Measurements from ENCODE around the gene ZNF805.
"Not testable (repeated sequence)": the region's sequence is repeated elsewhere in the genome, so short reads cannot be mapped to it uniquely, and the experiment has no call there.

The ZNF805 gene

DNA sequence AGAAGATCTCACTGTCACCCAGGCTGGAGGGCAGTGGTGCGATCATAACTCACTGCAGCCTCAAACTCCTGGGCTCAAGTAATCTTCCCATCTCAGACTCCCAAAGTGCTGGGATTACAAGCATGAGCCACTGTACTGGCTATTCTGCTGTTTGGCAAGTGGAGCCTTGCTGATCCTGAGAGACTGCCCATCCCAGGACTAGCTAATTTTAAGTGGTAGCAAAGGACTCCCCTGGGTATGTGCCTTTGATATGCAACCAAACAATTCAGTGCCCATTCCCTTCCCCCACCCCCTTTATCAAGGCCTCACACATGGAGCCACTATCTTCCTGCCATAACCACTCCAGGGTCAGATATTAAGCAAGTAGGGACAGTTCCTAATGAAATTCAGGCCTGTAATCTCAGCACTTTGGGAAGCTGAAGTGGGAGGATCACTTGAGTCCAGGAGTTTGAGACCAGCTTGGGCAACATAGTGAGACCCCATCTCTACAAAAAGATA, 22.9 kb downstream of the ZNF805 start:
- peaks cover 4 to 6% of the 10 kb centered on the region in 2 donors for H3K36me3 ChIP-seq (ENCODE audit: control insufficient read depth in 2 of 2, insufficient read depth in 2 of 2, low read length in 2 of 2)
- H3K9ac ChIP-seq (ENCODE audit: low read depth in 1 of 2, low read length in 2 of 2): no peak overlapping the region
- no peak overlapping the region for H3K4me3 ChIP-seq (ENCODE audit: low read length in 2 of 2)
- H3K27ac ChIP-seq (ENCODE audit: low read depth in 2 of 2, low read length in 2 of 2): no peak overlapping the region
- H3K27me3 ChIP-seq (ENCODE audit: control insufficient read depth in 2 of 2, insufficient read depth in 2 of 2, low read length in 2 of 2): no peaks in the 10 kb centered on the region
- no peaks in the 10 kb centered on the region for H3K4me1 ChIP-seq (ENCODE audit: control insufficient read depth in 2 of 2, insufficient read depth in 2 of 2, low read length in 2 of 2)
- no peaks in the 10 kb centered on the region for H3K9me3 ChIP-seq (ENCODE audit: control insufficient read depth in 2 of 2, low read length in 2 of 2)

DNA sequence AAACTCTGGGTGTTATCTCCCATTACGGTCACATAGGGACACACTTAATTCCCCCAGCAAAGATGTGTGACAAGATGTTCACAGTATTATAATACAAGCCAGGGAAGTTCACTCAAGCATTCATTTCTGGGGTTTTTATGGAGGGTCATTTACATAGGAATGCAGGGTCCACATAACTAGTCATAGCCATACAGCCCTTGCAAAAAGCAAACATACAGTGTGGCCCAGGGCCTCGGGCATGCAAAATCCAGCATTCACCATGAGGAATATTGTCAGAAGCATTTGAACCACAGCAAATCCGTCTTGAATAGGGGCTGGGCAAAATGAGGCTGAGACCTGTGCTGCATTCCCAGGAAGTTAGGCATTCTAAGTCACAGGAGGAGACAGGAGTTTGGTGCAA, 26.9 kb downstream of the ZNF805 start:
- Histone ChIP-seq H3K4me3 (ENCODE audit: low read length in 2 of 2) (no peak overlapping the region), H3K27ac (ENCODE audit: low read depth in 2 of 2, low read length in 2 of 2) (no peak overlapping the region), H3K27me3 (ENCODE audit: control insufficient read depth in 2 of 2, insufficient read depth in 2 of 2, low read length in 2 of 2) (no peaks in the 10 kb centered on the region), H3K9me3 (ENCODE audit: control insufficient read depth in 2 of 2, low read length in 2 of 2) (no peaks in the 10 kb centered on the region), H3K36me3 (ENCODE audit: control insufficient read depth in 2 of 2, insufficient read depth in 2 of 2, low read length in 2 of 2) (no peaks in the 10 kb centered on the region), H3K9ac (ENCODE audit: low read depth in 1 of 2, low read length in 2 of 2) (no peak overlapping the region), H3K4me1 (ENCODE audit: control insufficient read depth in 2 of 2, insufficient read depth in 2 of 2, low read length in 2 of 2) (no peaks in the 10 kb centered on the region)

DNA sequence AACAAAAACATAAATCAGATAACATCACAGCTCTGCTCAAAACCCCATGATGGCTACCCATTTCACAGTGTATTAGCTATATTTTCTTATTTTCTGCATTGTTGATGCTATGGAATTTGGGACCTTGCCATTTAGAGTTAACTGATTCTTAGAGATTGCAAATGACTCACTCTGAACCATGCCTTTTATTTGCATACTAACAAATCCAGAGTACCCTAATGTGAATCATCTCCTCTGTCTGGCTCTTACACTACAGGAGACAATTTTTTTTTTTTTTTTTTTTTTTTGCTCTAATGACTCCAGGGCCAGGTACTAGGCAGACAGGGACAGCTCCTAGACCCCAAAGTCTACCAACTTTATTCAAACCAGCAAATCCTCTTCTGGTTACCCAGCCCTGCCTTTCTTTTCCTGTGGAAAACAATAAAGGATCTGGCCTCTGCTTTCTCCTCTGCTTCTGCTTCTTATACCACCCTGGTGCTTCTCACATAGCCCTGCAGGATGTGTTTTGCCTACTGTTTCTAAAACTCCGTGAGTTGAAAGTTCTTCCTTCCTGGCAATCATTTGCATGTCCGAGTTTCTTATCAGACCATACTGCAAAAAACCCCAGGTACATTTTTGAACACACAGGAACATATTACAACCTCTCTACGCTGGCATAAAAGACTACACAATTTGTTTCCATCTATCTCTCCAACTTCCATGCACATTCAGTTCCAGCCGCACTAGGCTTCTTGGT, 29.3 kb downstream of the ZNF805 start:
- Histone ChIP-seq H3K4me1 (ENCODE audit: control insufficient read depth in 2 of 2, insufficient read depth in 2 of 2, low read length in 2 of 2) (no peaks in the 10 kb centered on the region), H3K4me3 (ENCODE audit: low read length in 2 of 2) (no peak overlapping the region), H3K27ac (ENCODE audit: low read depth in 2 of 2, low read length in 2 of 2) (no peak overlapping the region), H3K36me3 (ENCODE audit: control insufficient read depth in 2 of 2, insufficient read depth in 2 of 2, low read length in 2 of 2) (no peaks in the 10 kb centered on the region), H3K9me3 (ENCODE audit: control insufficient read depth in 2 of 2, low read length in 2 of 2) (no peaks in the 10 kb centered on the region), H3K27me3 (ENCODE audit: control insufficient read depth in 2 of 2, insufficient read depth in 2 of 2, low read length in 2 of 2) (no peaks in the 10 kb centered on the region), H3K9ac (ENCODE audit: low read depth in 1 of 2, low read length in 2 of 2) (peak overlapping the region in 1 of 2 donors; percentile 3)

DNA sequence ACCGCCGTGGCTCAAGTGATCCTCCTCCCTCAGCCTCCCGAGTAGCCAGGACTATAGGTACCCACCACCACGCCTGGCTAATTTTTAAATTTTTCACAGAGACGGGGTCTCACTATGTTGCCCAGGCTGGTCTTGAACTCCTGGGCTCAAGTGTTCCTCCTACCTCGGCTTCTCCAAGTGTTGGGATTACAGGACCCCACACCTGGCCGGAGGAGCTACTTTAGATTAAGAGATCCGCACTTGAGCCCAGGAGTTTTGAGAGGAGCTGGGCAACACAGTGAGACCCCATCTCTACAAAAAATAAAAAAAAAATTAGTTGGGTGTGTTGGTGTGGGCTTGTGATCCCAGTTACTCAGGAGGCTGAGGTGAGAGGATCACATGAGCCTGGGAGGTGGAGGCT, 30.8 kb downstream of the ZNF805 start:
- Histone ChIP-seq H3K9ac (ENCODE audit: low read depth in 1 of 2, low read length in 2 of 2) (no peak overlapping the region), H3K36me3 (ENCODE audit: control insufficient read depth in 2 of 2, insufficient read depth in 2 of 2, low read length in 2 of 2) (peaks cover 0 to 2% of the 10 kb centered on the region in 2 donors), H3K4me3 (ENCODE audit: low read length in 2 of 2) (no peak overlapping the region), H3K9me3 (ENCODE audit: control insufficient read depth in 2 of 2, low read length in 2 of 2) (no peaks in the 10 kb centered on the region), H3K4me1 (ENCODE audit: control insufficient read depth in 2 of 2, insufficient read depth in 2 of 2, low read length in 2 of 2) (no peaks in the 10 kb centered on the region), H3K27me3 (ENCODE audit: control insufficient read depth in 2 of 2, insufficient read depth in 2 of 2, low read length in 2 of 2) (no peaks in the 10 kb centered on the region), H3K27ac (ENCODE audit: low read depth in 2 of 2, low read length in 2 of 2) (no peak overlapping the region)

DNA sequence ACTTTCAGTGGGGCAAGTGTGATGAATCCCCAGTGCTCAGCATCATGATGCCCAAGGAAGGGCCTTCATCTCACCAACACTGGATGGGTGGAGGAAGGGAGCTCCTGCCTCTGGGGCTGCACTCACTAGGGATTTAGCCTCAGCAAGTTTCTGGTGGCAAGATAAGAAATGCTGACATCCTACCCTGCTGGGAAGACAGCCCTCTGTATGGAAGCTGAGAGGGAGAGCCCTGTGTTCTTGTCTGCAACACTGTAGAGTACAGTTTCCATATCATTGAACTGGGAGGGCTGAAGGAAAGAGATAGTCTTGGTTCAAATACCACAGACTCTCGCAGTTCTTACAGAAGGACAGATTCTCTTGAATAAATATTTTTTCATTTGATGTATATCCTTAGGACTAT, 32.6 kb downstream of the ZNF805 start:
- peaks cover 0 to 2% of the 10 kb centered on the region in 2 donors for H3K36me3 ChIP-seq (ENCODE audit: control insufficient read depth in 2 of 2, insufficient read depth in 2 of 2, low read length in 2 of 2)
- no peak overlapping the region for H3K4me3 ChIP-seq (ENCODE audit: low read length in 2 of 2)
- H3K27ac ChIP-seq (ENCODE audit: low read depth in 2 of 2, low read length in 2 of 2): no peak overlapping the region
- H3K4me1 ChIP-seq (ENCODE audit: control insufficient read depth in 2 of 2, insufficient read depth in 2 of 2, low read length in 2 of 2): no peaks in the 10 kb centered on the region
- H3K9ac ChIP-seq (ENCODE audit: low read depth in 1 of 2, low read length in 2 of 2): no peak overlapping the region
- no peaks in the 10 kb centered on the region for H3K27me3 ChIP-seq (ENCODE audit: control insufficient read depth in 2 of 2, insufficient read depth in 2 of 2, low read length in 2 of 2)
- no peaks in the 10 kb centered on the region for H3K9me3 ChIP-seq (ENCODE audit: control insufficient read depth in 2 of 2, low read length in 2 of 2)

DNA sequence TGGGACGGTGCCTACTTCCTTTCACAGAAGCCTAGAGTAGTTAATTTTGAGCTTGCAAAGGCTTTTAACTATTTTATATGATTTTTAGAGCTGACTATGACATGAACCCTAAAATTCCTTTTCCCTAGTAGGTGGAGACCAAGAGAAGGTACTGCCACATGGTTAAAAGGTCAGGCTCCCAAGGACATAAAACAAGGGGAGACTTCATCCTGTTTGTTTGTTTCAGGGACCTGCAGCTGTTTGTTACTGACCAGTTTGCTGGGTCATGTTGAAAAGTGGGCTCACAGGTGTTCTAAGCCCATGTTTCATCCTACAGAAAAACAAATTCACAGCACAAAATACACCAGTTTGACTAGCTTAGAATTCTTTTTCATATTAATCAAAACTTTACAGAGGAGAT, 36.0 kb downstream of the ZNF805 start:
- Histone ChIP-seq H3K9me3 (ENCODE audit: control insufficient read depth in 2 of 2, low read length in 2 of 2) (no peaks in the 10 kb centered on the region), H3K27ac (ENCODE audit: low read depth in 2 of 2, low read length in 2 of 2) (no peak overlapping the region), H3K4me1 (ENCODE audit: control insufficient read depth in 2 of 2, insufficient read depth in 2 of 2, low read length in 2 of 2) (peaks cover 7 to 10% of the 10 kb centered on the region in 2 donors), H3K4me3 (ENCODE audit: low read length in 2 of 2) (no peak overlapping the region), H3K27me3 (ENCODE audit: control insufficient read depth in 2 of 2, insufficient read depth in 2 of 2, low read length in 2 of 2) (no peaks in the 10 kb centered on the region), H3K36me3 (ENCODE audit: control insufficient read depth in 2 of 2, insufficient read depth in 2 of 2, low read length in 2 of 2) (peaks cover 0 to 2% of the 10 kb centered on the region in 2 donors), H3K9ac (ENCODE audit: low read depth in 1 of 2, low read length in 2 of 2) (no peak overlapping the region)

DNA sequence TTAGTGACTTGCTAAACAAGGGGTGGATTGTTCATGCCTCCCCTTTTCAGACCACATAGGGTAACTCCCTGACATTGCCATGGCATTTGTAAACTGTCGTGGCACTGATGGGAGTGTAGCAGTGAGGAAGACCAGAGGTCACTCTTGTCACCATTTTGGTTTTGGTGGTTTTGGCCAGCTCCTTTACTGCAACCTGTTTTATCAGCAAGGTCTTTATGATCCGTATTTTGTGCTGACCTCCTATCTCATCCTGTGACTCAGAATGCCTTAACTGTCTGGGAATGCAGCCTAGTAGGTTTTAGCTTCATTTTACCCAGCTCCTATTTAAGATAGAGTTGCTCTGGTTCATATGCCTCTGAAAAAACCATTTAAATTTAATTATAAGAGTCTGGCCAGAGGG, 38.0 kb downstream of the ZNF805 start:
- not testable (repeated sequence) for H3K36me3 ChIP-seq (ENCODE audit: control insufficient read depth in 2 of 2, insufficient read depth in 2 of 2, low read length in 2 of 2); H3K9ac ChIP-seq (ENCODE audit: low read depth in 1 of 2, low read length in 2 of 2); H3K27me3 ChIP-seq (ENCODE audit: control insufficient read depth in 2 of 2, insufficient read depth in 2 of 2, low read length in 2 of 2); H3K4me3 ChIP-seq (ENCODE audit: low read length in 2 of 2); H3K27ac ChIP-seq (ENCODE audit: low read depth in 2 of 2, low read length in 2 of 2); H3K9me3 ChIP-seq (ENCODE audit: control insufficient read depth in 2 of 2, low read length in 2 of 2)
- H3K4me1 ChIP-seq (ENCODE audit: control insufficient read depth in 2 of 2, insufficient read depth in 2 of 2, low read length in 2 of 2): peaks cover 11 to 22% of the 10 kb centered on the region in 2 donors

DNA sequence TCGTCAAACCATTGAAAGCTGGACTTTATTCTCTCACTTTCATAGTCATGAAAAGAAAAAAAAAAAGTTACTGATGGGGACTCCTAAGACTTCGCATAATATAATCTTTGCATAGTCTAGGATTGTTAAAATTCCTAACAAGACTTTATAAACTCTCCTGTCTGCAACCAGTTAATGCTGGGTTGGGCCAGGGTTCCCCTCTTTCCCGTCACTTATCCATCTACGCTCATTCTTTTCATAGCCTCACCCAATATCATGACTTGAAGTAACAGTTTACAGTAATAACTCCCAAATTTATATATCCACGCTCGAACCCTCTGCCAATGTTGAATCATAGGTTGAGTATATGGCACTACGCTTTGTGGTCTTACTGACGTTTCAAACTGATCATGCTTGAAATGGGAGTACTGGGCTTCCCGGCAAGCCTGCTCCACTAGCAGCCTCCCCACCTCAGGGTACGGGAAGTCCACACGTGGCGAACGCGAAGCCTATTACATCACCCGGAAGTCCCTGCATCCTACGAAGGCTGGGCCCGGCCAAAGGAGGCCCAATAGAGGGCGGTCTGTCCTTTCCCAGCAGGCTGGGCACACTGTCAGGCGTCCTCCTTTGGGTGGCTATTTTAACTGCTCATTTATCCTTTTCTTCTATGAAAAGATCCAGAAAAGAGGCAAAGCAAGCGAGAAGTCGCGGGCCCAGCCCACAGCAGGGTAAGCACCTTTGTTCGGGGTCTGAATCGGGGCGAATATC, 39.2 kb downstream of the ZNF805 start:
- Histone ChIP-seq H3K9ac (ENCODE audit: low read depth in 1 of 2, low read length in 2 of 2) (peak overlapping the region; percentile 99 to 100), H3K27ac (ENCODE audit: low read depth in 2 of 2, low read length in 2 of 2) (peak overlapping the region; percentile 99 to 100), H3K9me3 (ENCODE audit: control insufficient read depth in 2 of 2, low read length in 2 of 2) (no peaks in the 10 kb centered on the region), H3K4me1 (ENCODE audit: control insufficient read depth in 2 of 2, insufficient read depth in 2 of 2, low read length in 2 of 2) (peaks cover 11 to 24% of the 10 kb centered on the region in 2 donors), H3K27me3 (ENCODE audit: control insufficient read depth in 2 of 2, insufficient read depth in 2 of 2, low read length in 2 of 2) (no peaks in the 10 kb centered on the region), H3K36me3 (ENCODE audit: control insufficient read depth in 2 of 2, insufficient read depth in 2 of 2, low read length in 2 of 2) (peaks cover 9 to 14% of the 10 kb centered on the region in 2 donors), H3K4me3 (ENCODE audit: low read length in 2 of 2) (peak overlapping the region; percentile 97 to 98)

DNA sequence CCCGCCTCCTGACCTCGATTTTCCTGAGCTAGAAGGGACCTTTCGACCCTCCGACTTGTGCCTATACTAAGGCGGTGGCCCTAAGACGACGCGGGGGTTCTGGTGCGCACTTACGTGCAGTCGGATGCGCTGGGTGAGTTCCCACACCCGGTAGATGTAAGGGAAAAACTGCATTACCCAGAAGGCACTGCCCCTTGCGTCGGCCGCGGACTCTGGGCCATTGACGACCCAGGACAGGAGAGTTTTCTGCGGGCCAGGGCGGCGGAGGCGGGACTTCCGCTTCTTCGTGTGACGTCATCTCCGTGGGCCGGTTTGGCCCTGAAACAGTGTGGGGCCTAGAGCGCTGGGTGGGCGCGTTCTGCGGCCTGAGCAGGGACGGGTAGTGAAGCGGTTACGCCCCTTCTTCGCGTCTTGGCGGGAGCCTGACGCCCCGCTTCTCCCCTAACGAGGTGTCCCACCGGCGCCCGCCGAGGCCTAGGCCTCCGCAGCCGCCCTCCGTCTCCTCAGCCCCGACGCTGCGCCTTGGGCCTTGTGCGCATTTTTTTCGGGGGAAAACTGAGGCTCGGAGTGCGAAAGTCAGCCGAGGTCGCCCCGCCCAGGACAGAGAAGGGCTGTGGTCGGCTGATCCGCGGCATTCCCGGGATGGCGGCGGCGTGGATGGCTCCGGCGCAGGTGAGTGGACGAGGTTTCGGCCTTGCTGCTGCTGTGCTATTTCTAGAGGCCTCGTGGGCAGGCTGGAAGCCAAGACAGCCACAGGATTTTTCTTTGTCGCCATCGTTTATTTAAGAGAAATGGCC, 39.9 kb downstream of the ZNF805 start, which contains the start of gene ZNF460:
Gene ZNF460 (plus strand): TSS at position 321 of the 797 bp plus-strand sequence. CDS start 322 bp downstream, at position 643.
- peak within 1 kb of the TSS; percentile 99 to 100 for H3K9ac ChIP-seq (ENCODE audit: low read depth in 1 of 2, low read length in 2 of 2)
- H3K27ac ChIP-seq (ENCODE audit: low read depth in 2 of 2, low read length in 2 of 2): peak within 1 kb of the TSS; percentile 99 to 100
- H3K4me3 ChIP-seq (ENCODE audit: low read length in 2 of 2): peak within 1 kb of the TSS; percentile 97 to 98
- H3K27me3 ChIP-seq (ENCODE audit: control insufficient read depth in 2 of 2, insufficient read depth in 2 of 2, low read length in 2 of 2): no peaks in the 10 kb centered on the region
- H3K9me3 ChIP-seq (ENCODE audit: control insufficient read depth in 2 of 2, low read length in 2 of 2): no peaks in the 10 kb centered on the region
- H3K36me3 ChIP-seq (ENCODE audit: control insufficient read depth in 2 of 2, insufficient read depth in 2 of 2, low read length in 2 of 2): peaks cover 14 to 22% of the 10 kb centered on the region in 2 donors
- peaks cover 11 to 24% of the 10 kb centered on the region in 2 donors for H3K4me1 ChIP-seq (ENCODE audit: control insufficient read depth in 2 of 2, insufficient read depth in 2 of 2, low read length in 2 of 2)
